Erythroblast (primary cell): ENCODE results near the gene EEFSEC.

Experiments used
- GATA1 ChIP-seq: IDR thresholded peaks from 2 replicates; pipeline ENCODE4 v1.6.1; 2011; ENCODE audit warnings: low read depth, mild to moderate bottlenecking, control low read depth, low read length, moderate library complexity
- POLR2A ChIP-seq: IDR thresholded peaks from 2 replicates; pipeline ENCODE4 v1.6.1; 2011; ENCODE audit warnings: mild to moderate bottlenecking, low read length

GRCh38 chr3:128356822-128357221 lies 203.5 kb downstream of the EEFSEC start:
- no peak for TF ChIP-seq POLR2A
- no peak for TF ChIP-seq GATA1
